ENCODE results near the gene PIPOX.

Gene PIPOX

GRCh38 chr17:28997806-28998205 lies 45.1 kb upstream of the PIPOX start:
- peaks cover 55% of the 10 kb centered on the region for H3K27me3 ChIP-seq (ENCODE audit: insufficient read depth, low read depth)
- H3K9ac ChIP-seq = no peak overlapping the region
- H3K4me1 ChIP-seq (ENCODE audit: low read depth, poor library complexity, severe bottlenecking) = no peaks in the 10 kb centered on the region
- no peak overlapping the region for H2AFZ ChIP-seq (ENCODE audit: low read depth)
- no peak for TF ChIP-seq CTCF (conservative IDR thresholded peaks at IDR 0.05; ENCODE audit: low read depth, low read length)
- H3K79me2 ChIP-seq (ENCODE audit: insufficient read depth, low read depth) = no peaks in the 10 kb centered on the region
- no peaks in the 10 kb centered on the region for H3K36me3 ChIP-seq (ENCODE audit: insufficient read depth)
- no peak overlapping the region for H3K4me2 ChIP-seq
- no peaks in the 10 kb centered on the region for H4K20me1 ChIP-seq (ENCODE audit: insufficient read depth)
- H3K4me3 ChIP-seq (IDR thresholded peaks at IDR 0.05; ENCODE audit: insufficient read depth, low read depth, low read length) = no peak overlapping the region
- no peak overlapping the region for H3K27ac ChIP-seq

- H3K4me2 ChIP-seq = no peak overlapping the region
- H3K4me1 ChIP-seq (ENCODE audit: low read depth, poor library complexity, severe bottlenecking) = no peaks in the 10 kb centered on the region
- H2AFZ ChIP-seq (ENCODE audit: low read depth) = no peak overlapping the region
These were observed 43.7 kb upstream of the PIPOX start for GRCh38 chr17:28999206-28999605.

DNA sequence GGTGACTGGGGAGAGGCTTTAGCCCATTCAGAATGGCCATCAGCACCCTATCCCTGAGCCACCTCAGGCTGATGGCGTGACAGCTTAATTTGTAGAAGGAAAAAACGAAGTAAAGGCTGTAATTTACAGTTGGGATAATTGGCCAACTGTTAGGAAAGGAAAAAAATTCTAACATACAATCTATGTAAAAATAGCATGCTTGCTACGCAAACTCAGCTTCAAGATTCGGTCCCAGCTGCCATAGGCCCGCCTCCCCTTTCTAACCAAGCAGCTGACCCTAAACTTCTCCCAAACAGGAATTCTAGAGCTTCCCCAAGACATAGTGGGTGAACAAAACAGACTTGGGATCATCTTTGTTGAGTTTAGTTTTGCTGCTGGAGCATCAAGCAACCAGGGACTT lies 42.0 kb upstream of the PIPOX start:
- no peak for TF ChIP-seq CTCF (conservative IDR thresholded peaks at IDR 0.05; ENCODE audit: low read depth, low read length)
- Histone ChIP-seq H3K36me3 (ENCODE audit: insufficient read depth) (no peaks in the 10 kb centered on the region), H3K4me2 (no peak overlapping the region), H3K79me2 (ENCODE audit: insufficient read depth, low read depth) (no peaks in the 10 kb centered on the region), H3K4me1 (ENCODE audit: low read depth, poor library complexity, severe bottlenecking) (no peaks in the 10 kb centered on the region), H4K20me1 (ENCODE audit: insufficient read depth) (no peaks in the 10 kb centered on the region), H3K27me3 (ENCODE audit: insufficient read depth, low read depth) (peaks cover 72% of the 10 kb centered on the region), H3K9ac (no peak overlapping the region), H2AFZ (ENCODE audit: low read depth) (no peak overlapping the region), H3K4me3 (IDR thresholded peaks at IDR 0.05; ENCODE audit: insufficient read depth, low read depth, low read length) (no peak overlapping the region), H3K27ac (no peak overlapping the region)

More at GRCh38 chr17:28999206-28999605, 43.7 kb upstream of the PIPOX start:
- no peaks in the 10 kb centered on the region for H3K36me3 ChIP-seq (ENCODE audit: insufficient read depth)
- H3K27me3 ChIP-seq (ENCODE audit: insufficient read depth, low read depth) = peaks cover 60% of the 10 kb centered on the region
- TF ChIP-seq CTCF (conservative IDR thresholded peaks at IDR 0.05; ENCODE audit: low read depth, low read length) = no peak
- H4K20me1 ChIP-seq (ENCODE audit: insufficient read depth) = no peaks in the 10 kb centered on the region
- no peak overlapping the region for H3K9ac ChIP-seq
- H3K27ac ChIP-seq = no peak overlapping the region
- no peak overlapping the region for H3K4me3 ChIP-seq (IDR thresholded peaks at IDR 0.05; ENCODE audit: insufficient read depth, low read depth, low read length)
- H3K79me2 ChIP-seq (ENCODE audit: insufficient read depth, low read depth) = no peaks in the 10 kb centered on the region

DNA sequence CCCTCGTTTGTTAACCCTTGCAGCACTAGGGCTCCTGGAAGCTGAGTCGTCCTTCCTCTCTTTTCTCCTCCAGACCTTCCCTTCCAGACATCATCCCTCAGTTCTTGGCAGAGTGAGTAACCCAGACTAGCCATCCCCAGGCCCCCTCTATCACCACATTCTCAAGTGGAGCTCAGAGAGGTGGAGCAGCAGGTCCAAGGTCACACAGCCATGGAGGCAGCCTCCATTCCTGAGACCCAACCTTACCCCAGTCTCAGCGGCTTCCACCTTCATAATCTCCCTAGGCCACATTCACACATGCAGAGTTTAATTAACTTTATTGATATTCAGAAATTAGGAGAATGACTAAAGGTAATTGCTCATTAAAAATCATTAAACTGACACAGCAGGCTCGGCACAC lies 40.1 kb upstream of the PIPOX start:
- TF ChIP-seq CTCF (conservative IDR thresholded peaks at IDR 0.05; ENCODE audit: low read depth, low read length) = no peak
- Histone ChIP-seq H3K4me3 (IDR thresholded peaks at IDR 0.05; ENCODE audit: insufficient read depth, low read depth, low read length) (no peak overlapping the region), H3K79me2 (ENCODE audit: insufficient read depth, low read depth) (no peaks in the 10 kb centered on the region), H2AFZ (ENCODE audit: low read depth) (no peak overlapping the region), H4K20me1 (ENCODE audit: insufficient read depth) (no peaks in the 10 kb centered on the region), H3K27ac (no peak overlapping the region), H3K27me3 (ENCODE audit: insufficient read depth, low read depth) (peaks cover 85% of the 10 kb centered on the region), H3K4me2 (no peak overlapping the region), H3K36me3 (ENCODE audit: insufficient read depth) (no peaks in the 10 kb centered on the region), H3K4me1 (ENCODE audit: low read depth, poor library complexity, severe bottlenecking) (no peaks in the 10 kb centered on the region), H3K9ac (no peak overlapping the region)
